Sigmoid colon (tissue), 7 donors: ENCODE measurements around the gene CRADD. TPM values are rescaled to one million over a fixed set of nuclear protein-coding genes. Genes with fewer than 3 reads are reported as not detected.
A peak's percentile ranks its signal among the peaks of the same experiment; 100 is the strongest.

Source experiments
- DNase-seq: peaks from one replicate; pipeline ENCODE4 v3.0.0-alpha.2; 2019
- H3K27ac ChIP-seq, 4 donors: fragments of 200-600 bp; sonication (generic); one replicate each; pipeline ENCODE4 v1.5.1; 2016 to 2019; ENCODE audit warnings: mild to moderate bottlenecking in 1 of 4
- H3K27me3 ChIP-seq, 3 donors: fragments of 200-600 bp; sonication (generic); one replicate each; pipeline ENCODE4 v1.5.1; 2019; ENCODE audit warnings: mild to moderate bottlenecking in 1 of 3
- H3K36me3 ChIP-seq, 4 donors: fragments of 200-600 bp; sonication (generic); one replicate each; pipeline ENCODE4 v1.5.1; 2016 to 2019
- H3K4me1 ChIP-seq, 4 donors: fragments of 200-600 bp; sonication (generic); one replicate each; pipeline ENCODE4 v1.5.1; 2017 to 2019
- H3K4me3 ChIP-seq, 4 donors: fragments of 200-600 bp; sonication (generic); one replicate each; pipeline ENCODE4 v1.5.1; 2017 to 2019; ENCODE audit warnings: mild to moderate bottlenecking in 2 of 4, moderate library complexity in 1 of 4
- H3K9me3 ChIP-seq, 4 donors: fragments of 200-600 bp in 3 of 4; sonication (generic) in 3 of 4; one replicate each; pipeline versions ENCODE4 v1.5.1 to v1.6.1; 2013 to 2019
- CTCF ChIP-seq, 4 experiments: fragments of 450-650 bp in 3 of 4; fragments of 200-600 bp in 1 of 4; IDR thresholded peaks; one replicate each; pipeline ENCODE4 v1.5.1; 2016 to 2019; ENCODE audit warnings: antibody characterized with exemption in 4 of 4, mild to moderate bottlenecking in 3 of 4, moderate library complexity in 2 of 4
- EP300 ChIP-seq, 4 donors: sonication (generic); formaldehyde crosslinking; IDR thresholded peaks; one replicate each; pipeline ENCODE4 v1.6.1; 2017; ENCODE audit warnings: antibody characterized with exemption in 4 of 4
- POLR2A ChIP-seq, 2 donors: fragments of 450-650 bp; IDR thresholded peaks; one replicate each; pipeline ENCODE4 v1.6.1; 2016; ENCODE audit warnings: antibody characterized with exemption in 2 of 2, mild to moderate bottlenecking in 2 of 2, moderate library complexity in 2 of 2
- POLR2AphosphoS5 ChIP-seq, 4 donors: sonication (generic); formaldehyde crosslinking; IDR thresholded peaks; one replicate each; pipeline ENCODE4 v1.6.1; 2017; ENCODE audit warnings: antibody characterized with exemption in 4 of 4
- WGBS, 2 donors: extraction: QIAGEN DNeasy Blood & Tissue Kit; methylation state at CpG; one replicate each; pipeline ENCODE4 v1.1.7; 2013; 5-methylcytosine and 5-hydroxymethylcytosine counted together
- intact Hi-C: fragments of 100-400 bp; cut with DNase I; formaldehyde crosslinking; loops from one replicate; pipeline ENCODE4 v1.15.1; 2023
- polyA plus RNA-seq, 3 donors: library from polyadenylated mRNA; stranded (reverse); fragments of 200-250 nt; gene quantifications; one replicate each; pipeline ENCODE4 v1.2.3, GENCODE V29; 2013
- total RNA-seq, 4 donors: library from RNA; depleted of rRNA; stranded (reverse); fragments of >200 nt; gene quantifications; one replicate each; pipeline ENCODE4 v1.1.0, GENCODE V29; 2016
- donor health status: healthy with polysubstance abuse.
- donor health status: Bipolar disorder and iron deficiency.
- donor health status: healthy.

Gene CRADD
- total and polyA plus RNA-seq, 7 donors = 14.1 to 98.9 (median 43.7) TPM

- Histone ChIP-seq H3K27ac (peak overlapping the region in 3 of 4 donors; percentile 61 to 66 (median 63)), H3K36me3 (no peaks in the 10 kb centered on the region), H3K4me1 (peaks cover 0 to 16% (median 4%) of the 10 kb centered on the region in 4 donors), H3K27me3 (no peaks in the 10 kb centered on the region), H3K4me3 (no peak overlapping the region), H3K9me3 (no peaks in the 10 kb centered on the region)
- TF ChIP-seq POLR2AphosphoS5 (IDR thresholded peaks at IDR 0.05) (peak; percentile 38 to 72 (median 58)), POLR2A (IDR thresholded peaks at IDR 0.05) (no peak), EP300 (IDR thresholded peaks at IDR 0.05) (peak; percentile 73 to 93 (median 84)), CTCF (IDR thresholded peaks at IDR 0.05) (no peak)
- peak; percentile 78 for DNase-seq
- intact Hi-C loops = no loop called here
- 93 to 97% methylated on average over 1 of the region's 1 CpG for WGBS, 2 donors
These were observed 9.5 kb upstream of the CRADD start for GRCh38 chr12:93667672-93668071.

- TF ChIP-seq POLR2A (IDR thresholded peaks at IDR 0.05) (no peak), CTCF (IDR thresholded peaks at IDR 0.05) (no peak), POLR2AphosphoS5 (IDR thresholded peaks at IDR 0.05) (no peak), EP300 (IDR thresholded peaks at IDR 0.05) (no peak)
- H3K4me3 ChIP-seq = no peak overlapping the region
- DNase-seq = no peak
- H3K27me3 ChIP-seq = no peaks in the 10 kb centered on the region
- H3K36me3 ChIP-seq = no peaks in the 10 kb centered on the region
- 85 to 86% methylated on average over 5 of the region's 5 CpGs for WGBS, 2 donors
- H3K27ac ChIP-seq = peak overlapping the region in 3 of 4 donors; percentile 61 to 66 (median 63)
- intact Hi-C loops = no loop called here
- peaks cover 0 to 16% (median 4%) of the 10 kb centered on the region in 4 donors for H3K4me1 ChIP-seq
- no peaks in the 10 kb centered on the region for H3K9me3 ChIP-seq
These were observed 8.2 kb upstream of the CRADD start for GRCh38 chr12:93668919-93669418.

GRCh38 chr12:93669452-93669851, 7.7 kb upstream of the CRADD start:
- no peaks in the 10 kb centered on the region for H3K9me3 ChIP-seq
- H3K4me3 ChIP-seq = no peak overlapping the region
- 92% methylated on average over 3 of the region's 3 CpGs for WGBS, 2 donors
- H3K27me3 ChIP-seq = no peaks in the 10 kb centered on the region
- H3K4me1 ChIP-seq = peaks cover 0 to 16% (median 4%) of the 10 kb centered on the region in 4 donors
- H3K36me3 ChIP-seq = no peaks in the 10 kb centered on the region
- no peak for TF ChIP-seq POLR2AphosphoS5 (IDR thresholded peaks at IDR 0.05)
- TF ChIP-seq CTCF (IDR thresholded peaks at IDR 0.05) = no peak
- no peak for TF ChIP-seq POLR2A (IDR thresholded peaks at IDR 0.05)
- TF ChIP-seq EP300 (IDR thresholded peaks at IDR 0.05) = no peak
- DNase-seq = no peak
- H3K27ac ChIP-seq = peak overlapping the region in 2 of 4 donors; percentile 63 to 66
- intact Hi-C loops = no loop called here

- WGBS, 2 donors = 90 to 93% methylated on average over 4 of the region's 4 CpGs
- Histone ChIP-seq H3K9me3 (no peaks in the 10 kb centered on the region), H3K4me1 (peaks cover 0 to 16% (median 4%) of the 10 kb centered on the region in 4 donors), H3K4me3 (no peak overlapping the region), H3K27me3 (no peaks in the 10 kb centered on the region), H3K27ac (peak overlapping the region in 2 of 4 donors; percentile 63 to 66), H3K36me3 (no peaks in the 10 kb centered on the region)
- no peak for TF ChIP-seq POLR2A (IDR thresholded peaks at IDR 0.05)
- no peak for TF ChIP-seq POLR2AphosphoS5 (IDR thresholded peaks at IDR 0.05)
- no peak for TF ChIP-seq CTCF (IDR thresholded peaks at IDR 0.05)
- DNase-seq = no peak
- intact Hi-C loops = loop anchor here (10.0 kb wide), 2 partner anchors 145 to 305 kb away; no protein-coding TSS in a partner anchor
These were observed 7.1 kb upstream of the CRADD start for GRCh38 chr12:93670104-93670503.

- peaks cover 0 to 16% (median 4%) of the 10 kb centered on the region in 4 donors for H3K4me1 ChIP-seq
- intact Hi-C loops = loop anchor here (10.0 kb wide), 2 partner anchors 144 to 304 kb away; no protein-coding TSS in a partner anchor
- H3K4me3 ChIP-seq = no peak overlapping the region
- 81 to 86% methylated on average over 3 of the region's 3 CpGs for WGBS, 2 donors
- no peaks in the 10 kb centered on the region for H3K27me3 ChIP-seq
- H3K27ac ChIP-seq = peak overlapping the region in 2 of 4 donors; percentile 37 to 90
- no peak for TF ChIP-seq EP300 (IDR thresholded peaks at IDR 0.05)
- no peak for TF ChIP-seq POLR2A (IDR thresholded peaks at IDR 0.05)
- no peak for TF ChIP-seq POLR2AphosphoS5 (IDR thresholded peaks at IDR 0.05)
- TF ChIP-seq CTCF (IDR thresholded peaks at IDR 0.05) = no peak
- H3K36me3 ChIP-seq = no peaks in the 10 kb centered on the region
- no peak for DNase-seq
- no peaks in the 10 kb centered on the region for H3K9me3 ChIP-seq
These were observed 6.1 kb upstream of the CRADD start for GRCh38 chr12:93671044-93671443.
